Renal cortical epithelial cell (primary cell): ENCODE measurements around the gene LEPROT. TPM values are rescaled to one million over a fixed set of nuclear protein-coding genes. Genes with fewer than 3 reads are reported as not detected.

Source experiments
- DNase-seq: peaks from one replicate; pipeline ENCODE4 v3.0.0-alpha.2; 2011; ENCODE audit warnings: low read depth
- total RNA-seq: library from RNA; depleted of rRNA; stranded (reverse); fragments of >200 nt; gene quantifications from 2 replicates; pipeline ENCODE4 v1.2.3, GENCODE V29; 2014

Gene LEPROT
- total RNA-seq, 1 donor from 2014 or later, result 217 TPM

DNA sequence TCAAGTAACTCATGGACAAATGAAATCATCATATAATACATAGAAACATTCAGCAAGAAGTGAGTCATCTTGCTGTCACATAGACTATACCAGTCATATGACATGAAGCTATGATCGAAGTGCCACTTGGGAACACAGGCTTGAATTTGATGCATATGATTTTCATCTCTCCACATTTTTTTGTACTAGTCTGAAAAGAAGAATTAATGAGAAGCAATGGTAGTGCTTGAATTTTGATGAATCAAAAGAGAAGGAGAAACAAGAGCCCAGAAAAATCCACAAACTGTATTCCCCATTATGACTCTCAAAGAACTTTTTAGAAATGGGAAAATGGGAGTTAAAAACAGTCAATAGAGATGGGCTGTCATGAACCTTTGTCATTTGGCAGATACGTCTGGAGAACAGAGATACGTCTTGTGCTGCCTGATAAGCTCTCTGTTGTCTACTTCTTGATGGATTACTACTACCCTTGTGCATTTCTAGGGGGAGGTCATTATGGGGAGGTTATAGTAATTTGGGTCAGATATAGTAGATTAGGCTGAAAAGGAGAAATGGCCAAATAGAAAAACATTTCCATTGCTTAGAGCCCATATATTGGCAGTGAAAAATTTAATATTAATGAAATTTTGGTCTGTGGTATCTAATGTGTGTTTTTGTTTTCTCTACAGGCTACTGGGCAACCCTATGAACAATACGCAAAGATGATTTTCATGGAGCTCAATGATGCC, 8.0 kb upstream of the LEPROT start:
- DNase-seq, result no peak

DNA sequence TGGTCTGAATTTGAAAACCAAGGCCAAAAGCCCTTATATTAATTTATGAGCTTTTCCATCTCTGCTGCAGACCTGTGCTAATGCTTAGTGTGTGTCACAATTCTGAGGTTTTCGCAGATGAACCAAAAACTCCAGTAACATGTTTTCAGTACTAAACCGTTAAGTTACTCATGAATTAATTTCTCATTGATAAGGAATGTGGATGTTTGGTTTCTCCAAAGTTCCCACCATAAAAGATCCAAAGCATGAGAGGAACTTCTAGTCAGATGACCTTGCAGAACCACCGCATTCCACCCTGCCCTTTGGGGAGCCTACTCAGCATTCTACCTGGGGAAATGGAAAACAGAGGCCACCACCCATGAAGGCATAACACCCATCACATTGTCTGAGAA, 7.5 kb upstream of the LEPROT start:
- peak; percentile 99 for DNase-seq

DNA sequence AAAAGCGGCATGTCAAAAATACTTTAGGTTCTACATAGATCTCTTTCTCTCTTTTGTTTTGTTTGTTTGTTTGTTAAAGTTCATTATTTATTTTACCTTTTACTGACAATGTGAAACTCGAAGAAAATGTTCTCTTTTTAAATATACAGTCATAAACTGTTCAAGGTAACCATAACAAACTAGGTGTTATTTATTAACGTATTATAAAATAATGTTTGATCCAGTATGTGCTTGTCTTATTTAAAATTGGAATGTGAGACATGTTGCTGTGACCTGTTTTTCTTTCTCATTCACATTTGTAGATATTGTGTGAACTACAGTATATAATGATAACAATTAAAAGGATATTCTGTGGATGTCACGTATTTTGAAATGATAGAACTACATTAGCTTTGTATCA, 5.9 kb upstream of the LEPROT start:
- peak; percentile 76 for DNase-seq

DNA sequence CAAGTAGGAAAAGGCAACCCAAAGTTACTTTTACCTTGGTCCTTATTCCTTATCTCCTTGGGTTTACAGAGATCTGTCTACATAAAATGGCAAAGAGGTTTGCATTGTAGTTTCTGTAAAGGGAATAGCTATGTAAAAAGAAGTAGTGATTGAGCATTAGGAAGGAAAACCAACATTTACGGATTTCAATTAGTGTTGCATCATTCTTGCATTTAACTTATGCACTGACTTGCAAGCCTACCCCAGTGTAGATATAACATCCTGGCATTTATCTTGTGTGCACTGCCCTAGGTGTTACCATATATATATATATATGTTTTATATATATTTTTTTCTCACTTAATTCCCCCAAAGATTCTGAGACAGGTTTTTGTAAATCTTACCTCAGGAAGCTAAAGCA, 3.7 kb upstream of the LEPROT start:
- DNase-seq, result no peak

DNA sequence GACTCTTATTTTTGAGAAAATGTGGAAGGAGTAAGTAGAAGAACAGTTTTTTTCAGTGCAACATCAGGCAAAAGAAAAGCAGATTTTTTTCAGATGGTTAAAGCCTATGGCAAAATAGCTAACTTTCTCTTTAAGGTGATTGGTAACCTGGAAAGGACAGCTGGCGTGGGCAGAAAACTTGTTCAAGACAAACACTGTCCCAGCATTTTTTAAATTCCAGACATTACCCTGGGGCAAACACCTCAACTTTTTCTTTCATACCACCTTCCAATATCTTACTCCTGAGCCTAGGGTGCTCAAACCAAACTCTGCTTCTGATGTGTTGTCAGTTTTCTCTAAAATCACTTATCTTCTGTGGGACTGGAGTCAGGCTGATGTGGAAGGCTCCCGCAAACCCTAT, 2.7 kb upstream of the LEPROT start:
- DNase-seq, result peak; percentile 93

DNA sequence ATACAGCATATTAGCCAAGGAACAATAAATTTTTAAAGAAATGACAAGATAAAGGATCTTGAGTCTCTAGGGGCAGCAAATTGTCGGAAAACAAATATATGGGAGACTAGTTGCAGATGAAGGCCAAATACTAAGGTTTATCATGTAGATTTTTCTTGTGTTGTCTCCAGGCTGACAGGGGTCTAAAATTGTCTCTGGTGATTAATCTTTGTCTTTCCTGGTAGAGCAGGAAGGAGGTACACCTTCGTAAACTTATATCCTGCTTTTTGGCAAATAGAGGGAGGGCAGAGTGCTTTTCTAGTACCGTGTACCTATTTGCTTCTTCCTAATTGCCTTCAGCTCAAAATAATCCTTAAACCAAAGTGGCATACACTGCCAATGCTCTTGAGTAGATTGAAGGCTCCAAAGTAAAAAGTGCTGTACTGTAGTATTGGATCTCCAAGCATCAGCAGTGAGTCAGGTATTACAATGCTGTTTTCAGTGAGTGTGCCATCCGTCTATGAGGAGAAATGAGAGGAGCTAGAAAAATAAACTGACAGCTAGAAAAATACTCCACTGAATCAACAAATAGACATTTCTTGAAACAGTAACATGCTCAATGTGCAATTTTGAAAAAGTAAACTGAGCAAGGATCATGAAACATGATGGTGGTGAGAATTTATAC, 1.8 kb upstream of the LEPROT start:
- DNase-seq, result no peak

DNA sequence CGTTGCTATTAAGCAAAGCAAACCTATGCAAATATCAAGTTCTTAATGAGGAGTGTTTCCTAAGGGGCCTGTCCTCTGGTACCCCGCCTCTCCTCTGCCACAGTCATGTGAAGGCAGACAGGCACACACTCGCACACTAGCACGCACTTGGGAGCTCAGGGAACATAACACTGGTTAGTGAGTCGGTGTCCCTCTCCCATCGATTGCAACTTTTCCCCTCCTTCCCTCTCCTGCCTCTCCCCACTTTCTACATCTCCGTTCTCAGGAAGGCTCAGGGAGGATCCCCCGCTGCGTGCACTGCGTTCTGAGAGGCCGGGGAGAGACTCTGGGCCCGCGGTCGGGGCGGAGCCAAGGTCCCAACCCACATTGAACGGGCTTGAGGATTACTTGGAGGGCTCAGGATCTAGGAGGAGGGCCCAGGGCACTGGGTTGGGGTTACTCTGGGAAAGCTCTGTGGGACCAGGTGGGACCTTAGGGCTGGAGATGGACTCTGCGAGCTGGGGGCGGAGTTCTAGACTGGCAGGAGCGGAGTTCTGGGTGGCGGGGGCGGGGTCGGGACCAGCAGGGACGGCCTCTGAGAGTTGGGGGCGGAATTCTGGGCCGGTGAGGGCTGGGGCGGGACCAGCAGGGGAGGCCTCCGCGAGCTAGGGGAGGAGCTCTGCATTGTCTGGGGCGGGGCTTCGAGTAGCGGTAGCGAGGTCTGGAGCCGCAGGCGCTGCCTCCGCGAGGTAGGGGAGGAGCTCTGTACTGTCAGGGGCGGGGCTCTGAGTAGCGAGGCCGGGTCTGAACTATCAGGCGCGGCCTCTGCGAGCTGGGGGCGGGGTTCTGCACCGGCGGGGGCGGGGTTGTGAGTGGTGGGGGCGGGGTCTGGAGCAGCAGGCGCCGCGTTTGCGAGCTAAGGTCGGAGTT, 533 bp upstream of the LEPROT start:
- DNase-seq, result peak; percentile 91

DNA sequence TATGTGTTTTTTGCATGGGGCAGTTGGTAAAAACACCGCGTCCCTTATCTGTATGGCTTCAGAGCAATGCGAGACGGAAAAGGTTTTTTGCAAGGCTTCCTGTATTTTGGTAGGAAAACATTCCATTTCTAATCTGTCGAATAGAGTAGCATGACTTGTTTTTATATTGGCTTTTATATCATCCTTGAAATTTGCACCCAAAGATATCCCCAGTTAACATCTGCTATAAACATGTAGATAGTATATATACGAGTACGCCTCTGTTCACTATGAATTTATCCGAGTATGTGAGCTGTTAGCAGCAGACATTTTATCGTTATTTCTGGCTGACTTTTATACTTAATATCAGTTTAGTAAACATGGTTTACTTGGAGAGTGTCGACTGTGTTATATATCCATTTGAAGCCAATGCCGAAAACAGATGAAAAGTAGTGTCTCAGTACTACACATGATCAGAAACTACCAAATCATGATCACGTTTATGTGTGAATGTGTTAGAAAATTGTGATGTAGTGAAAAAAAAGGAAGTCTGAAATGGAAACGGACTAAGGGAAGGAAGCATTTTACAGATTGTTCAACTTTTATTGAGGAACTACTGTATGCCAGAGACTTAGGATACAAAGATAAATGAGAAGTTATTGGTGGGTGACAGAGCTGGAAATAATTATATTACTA, 1.0 kb downstream of the LEPROT start:
- no peak for DNase-seq

DNA sequence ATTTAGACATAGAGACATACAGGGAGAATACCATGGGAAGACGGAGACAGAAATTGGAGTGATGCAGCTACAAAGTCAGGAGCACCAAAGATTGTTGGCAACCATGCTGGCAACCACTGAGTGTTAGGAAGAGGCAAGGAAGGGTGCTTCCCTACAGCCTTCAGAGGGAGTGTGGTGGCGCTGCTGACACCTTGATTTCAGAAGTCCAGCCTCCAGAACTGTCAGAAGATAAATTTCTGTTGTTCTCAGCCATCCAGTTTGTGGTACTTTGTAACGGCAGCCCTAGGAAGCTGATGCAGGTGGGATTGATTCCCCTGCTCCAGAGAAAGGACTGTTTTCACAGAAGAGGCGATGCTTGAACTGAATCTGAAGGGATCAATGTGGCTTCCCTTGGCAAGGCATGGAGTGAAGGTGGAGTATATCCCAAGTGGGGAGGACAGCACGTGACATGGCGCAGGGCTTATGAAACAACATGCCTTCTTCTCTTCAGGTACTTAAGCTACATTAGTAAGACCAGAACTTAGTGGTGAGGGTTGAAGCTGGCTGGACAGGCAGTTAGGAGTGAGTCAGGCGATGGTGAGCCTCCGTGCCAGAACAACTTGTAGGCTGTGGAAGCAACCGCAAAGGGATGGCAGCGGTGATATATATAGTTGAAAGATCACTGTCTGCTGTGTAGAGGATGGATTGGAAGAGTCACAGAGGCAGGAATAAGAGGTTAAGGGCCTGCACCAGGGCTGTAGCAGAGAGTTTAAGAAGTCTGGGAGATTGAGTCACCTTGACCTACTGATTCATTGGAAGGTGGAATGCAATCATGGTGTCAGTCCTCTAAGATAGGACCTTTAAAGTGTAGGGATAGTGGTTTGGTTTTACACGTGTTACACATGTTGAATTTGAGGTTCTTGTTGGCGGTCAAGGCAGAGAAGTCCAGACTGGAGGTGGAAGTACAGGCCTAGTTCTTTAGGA, 2.1 kb downstream of the LEPROT start:
- peak; percentile 83 for DNase-seq

DNA sequence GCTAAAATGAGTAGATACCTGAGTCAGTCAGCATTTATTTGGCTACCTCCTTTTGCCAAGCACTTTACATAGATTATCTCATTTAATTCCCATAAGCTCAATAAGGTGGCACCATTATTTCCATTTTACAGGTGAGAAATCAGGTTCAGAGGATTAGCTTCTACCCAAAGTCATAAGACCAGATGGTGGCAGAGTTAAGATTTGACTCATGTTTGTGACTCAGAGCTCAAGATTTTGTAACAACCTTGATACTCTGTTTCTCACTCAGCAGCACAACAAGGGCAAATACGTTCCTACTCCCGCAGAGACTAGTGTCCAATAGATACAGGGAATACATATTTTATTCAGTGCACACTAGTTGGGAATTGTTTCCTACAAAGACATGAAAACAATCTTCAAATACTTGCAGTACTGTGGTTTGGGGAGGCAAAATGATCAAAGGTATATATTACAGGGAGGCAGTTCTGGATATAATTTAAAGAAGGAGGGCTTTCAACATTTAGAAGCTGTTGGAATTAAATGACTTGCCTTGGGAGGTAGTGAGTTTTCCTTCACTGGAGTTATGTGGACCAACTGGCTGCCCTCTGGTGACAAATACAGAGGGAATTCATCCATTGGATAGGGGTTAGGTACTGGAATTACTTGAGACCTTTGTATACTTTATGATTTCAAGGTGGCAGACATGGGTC, 3.6 kb downstream of the LEPROT start:
- DNase-seq, result peak; percentile 99

DNA sequence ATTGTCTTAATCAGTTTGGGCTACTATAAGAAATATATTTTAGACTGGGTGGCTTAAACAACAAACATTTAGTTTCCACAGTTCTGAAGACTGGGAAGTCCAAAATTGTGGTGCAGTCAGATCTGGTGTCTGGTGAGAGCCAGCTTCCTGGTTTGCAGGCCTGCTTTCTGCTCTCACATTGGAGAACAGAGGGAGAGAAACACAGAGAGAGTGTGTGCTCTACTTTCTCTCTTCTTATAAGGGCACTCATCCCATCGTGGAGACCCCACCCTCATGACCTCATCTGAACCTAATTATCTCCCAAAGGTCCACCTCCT, 4.1 kb downstream of the LEPROT start:
- DNase-seq, result no peak

DNA sequence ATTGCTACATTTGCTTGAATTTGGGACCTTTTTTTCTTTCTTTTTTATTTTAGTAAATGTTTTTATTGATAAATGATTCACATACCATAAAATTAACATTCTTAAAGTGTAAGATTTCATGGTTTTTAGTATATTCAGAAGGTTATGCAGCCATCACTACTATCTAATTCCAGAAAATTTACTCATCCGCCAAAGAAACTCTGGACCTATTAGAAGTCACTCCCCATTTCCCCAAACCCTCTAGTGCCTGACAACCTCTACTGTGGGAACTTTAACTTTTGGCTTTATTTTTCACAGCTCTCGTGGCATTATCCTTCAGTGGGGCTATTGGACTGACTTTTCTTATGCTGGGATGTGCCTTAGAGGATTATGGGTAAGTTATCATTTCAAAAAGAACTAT, 4.5 kb downstream of the LEPROT start:
- DNase-seq, result no peak

DNA sequence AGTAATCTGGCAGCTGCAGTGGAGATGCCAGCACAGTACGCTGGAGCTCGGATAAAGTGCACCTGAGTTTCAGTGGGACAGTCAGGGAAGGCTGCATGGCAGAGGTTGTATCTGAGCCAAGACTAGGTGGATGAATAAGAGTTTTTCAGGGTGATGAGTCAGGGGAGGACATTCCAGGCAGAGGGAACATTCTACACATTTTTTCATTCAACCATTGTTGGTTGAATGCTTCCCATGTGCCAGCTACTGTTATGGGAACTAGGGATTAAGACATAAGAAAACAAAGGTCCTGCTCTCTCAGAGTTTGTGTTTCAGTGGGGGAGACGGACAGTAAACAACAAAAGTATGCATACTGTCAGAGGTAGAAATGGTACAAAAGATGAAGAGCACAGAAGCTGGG, 5.2 kb downstream of the LEPROT start:
- peak; percentile 99 for DNase-seq

DNA sequence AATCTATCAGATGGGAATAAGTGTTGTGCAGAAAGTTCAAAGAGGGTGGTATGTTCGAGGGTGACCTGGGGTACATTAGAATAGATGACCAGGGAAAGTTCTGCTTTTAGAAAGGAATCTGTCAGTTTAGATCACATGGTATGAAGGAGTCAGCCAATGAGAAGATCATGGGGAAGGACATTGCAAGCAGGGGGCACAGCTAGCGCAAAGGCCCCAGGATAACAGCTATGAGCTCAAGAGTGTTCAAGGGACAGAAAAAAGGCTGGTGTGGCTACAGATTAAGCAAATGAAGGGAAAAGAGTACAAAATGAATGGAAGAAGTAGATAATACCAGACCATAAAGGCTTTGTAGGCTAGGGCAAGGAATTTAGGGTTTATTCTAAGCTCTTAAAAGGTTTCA, 8.6 kb downstream of the LEPROT start:
- no peak for DNase-seq

DNA sequence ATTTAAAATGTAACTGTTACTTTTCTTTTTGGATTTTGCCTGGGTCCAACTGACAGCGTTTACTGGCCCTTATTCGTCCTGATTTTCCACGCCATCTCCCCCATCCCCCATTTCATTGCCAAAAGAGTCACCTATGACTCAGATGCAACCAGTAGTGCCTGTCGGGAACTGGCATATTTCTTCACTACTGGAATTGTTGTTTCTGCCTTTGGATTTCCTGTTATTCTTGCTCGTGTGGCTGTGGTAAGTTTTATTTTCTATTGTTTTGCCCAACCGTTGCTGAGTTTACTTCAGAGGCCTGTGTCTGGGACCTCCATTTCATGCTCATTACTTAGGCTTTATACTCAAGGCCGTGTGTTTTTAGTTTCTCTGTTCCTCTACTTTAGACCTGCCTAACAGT, 9.3 kb downstream of the LEPROT start:
- DNase-seq, result peak; percentile 98

DNA sequence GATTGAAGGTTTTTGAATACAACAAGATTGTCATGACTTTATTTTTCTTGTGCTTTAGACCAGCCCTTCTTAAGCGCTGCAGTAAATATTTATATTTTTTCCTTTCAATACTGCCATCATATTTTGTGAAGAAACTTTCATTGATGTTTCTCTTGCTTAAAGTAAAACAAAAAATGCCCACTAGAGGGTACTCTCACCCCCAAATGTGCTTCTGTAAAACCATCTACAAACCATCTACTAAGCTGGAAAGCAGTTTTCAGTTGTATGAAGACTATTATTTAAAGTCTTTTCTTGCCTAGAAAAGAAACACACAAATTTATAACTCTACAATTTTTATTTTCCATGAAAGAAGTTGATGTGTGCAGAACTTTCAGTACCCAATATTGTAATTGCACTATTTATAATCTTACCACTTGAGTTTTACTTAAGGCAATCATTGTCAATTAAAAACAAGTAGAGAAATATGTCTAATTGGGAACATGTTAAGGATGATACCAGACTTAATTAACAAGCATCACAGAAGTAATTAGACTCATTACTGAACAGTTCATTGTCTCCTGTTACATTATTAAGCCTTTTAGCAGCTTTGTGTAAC, 10.7 kb downstream of the LEPROT start:
- peak; percentile 74 for DNase-seq

DNA sequence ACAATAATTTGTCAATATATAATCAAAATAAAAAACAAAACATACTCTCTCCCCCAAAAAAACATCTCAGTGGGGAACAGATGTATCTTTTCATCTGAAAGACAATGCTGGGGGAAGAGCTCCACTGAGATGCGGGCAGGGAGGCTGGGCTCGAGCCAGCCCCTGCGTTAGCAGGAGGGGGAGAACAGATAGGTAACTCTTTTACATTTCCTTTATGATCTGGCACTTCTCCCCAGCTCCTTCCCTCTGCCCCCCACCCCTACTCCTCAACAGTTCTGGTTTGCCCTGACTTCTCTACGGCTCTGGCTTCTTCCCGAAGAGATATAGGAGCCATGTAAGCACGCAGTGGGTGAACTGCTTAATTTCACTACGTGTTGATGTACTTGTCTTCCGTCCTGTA, 12.4 kb downstream of the LEPROT start:
- DNase-seq, result no peak

DNA sequence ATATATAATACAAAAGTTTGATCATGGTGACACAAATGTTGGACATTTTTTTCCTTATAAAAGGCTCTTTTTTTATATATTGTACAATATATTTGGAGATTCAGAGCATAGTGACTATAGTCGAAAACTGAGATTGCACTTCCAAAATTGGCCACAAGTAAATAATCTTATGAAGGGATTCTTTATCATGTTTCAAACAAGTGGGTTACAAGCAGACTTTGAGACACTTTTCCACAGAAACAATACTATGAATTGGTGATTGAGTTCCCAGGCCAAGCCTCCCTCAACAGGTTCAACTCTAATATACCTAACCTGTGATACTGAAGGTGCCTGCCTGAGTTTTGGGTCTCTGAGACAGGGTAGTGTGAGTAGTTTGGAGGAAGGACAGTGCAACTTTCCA, 13.8 kb downstream of the LEPROT start:
- no peak for DNase-seq

DNA sequence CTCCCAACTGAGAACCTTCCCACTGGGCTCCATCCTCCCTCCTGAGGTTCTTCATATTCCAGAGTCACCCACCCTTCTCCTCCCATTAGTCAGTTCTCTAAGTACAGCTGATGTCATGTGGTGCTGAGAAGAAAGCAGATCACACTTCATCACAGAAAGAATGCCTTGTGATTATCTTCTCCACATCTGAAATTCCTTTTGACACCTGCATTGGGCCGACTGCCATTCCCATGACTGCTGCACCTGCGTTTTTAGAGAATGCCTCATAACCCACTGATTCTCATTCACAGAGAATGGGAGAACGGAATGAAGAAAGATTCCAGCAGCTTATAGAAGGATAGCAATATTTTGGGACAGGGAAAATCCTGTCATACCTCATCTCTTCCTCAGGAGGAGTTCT, 14.3 kb downstream of the LEPROT start:
- DNase-seq, result peak; percentile 57

DNA sequence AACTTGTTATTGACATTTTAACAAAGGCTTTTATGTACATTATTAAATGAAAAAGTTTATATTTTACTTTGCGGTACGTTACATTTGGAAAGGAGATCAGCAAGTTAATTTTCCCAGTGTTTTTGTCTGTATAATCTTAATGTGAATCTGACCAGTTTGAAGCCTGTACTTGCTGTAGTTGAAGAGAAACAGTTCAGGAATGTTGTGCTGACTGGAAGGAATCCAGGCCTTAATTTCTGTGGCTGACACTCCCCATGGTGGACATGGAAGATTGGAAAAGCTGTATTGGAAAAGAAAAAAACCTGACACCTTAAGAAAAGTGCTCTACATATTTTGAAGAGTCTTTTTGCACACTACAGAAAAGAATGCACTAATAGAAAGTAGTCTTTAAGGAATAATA, 15.5 kb downstream of the LEPROT start:
- peak; percentile 76 for DNase-seq
